Liver (tissue), 9 donors: Measurements from ENCODE around the gene MAP4K2. TPM values are rescaled to one million over a fixed set of nuclear protein-coding genes. Genes with fewer than 3 reads are reported as not detected.

Experiments
- DNase-seq: peaks from one replicate; pipeline ENCODE4 v3.0.0-alpha.2; 2017; ENCODE audit warnings: low spot score
- H3K27ac ChIP-seq, 2 donors: one replicate each; pipeline ENCODE4 v1.7.0; 2013; ENCODE audit warnings: inconsistent platforms in 2 of 2, low read length in 2 of 2, control low read depth in 1 of 2, low read depth in 1 of 2, mild to moderate bottlenecking in 1 of 2
- H3K27me3 ChIP-seq, 4 donors: one replicate each; pipeline versions ENCODE4 v1.6.1 to v1.7.0; 2013; ENCODE audit warnings: low read length in 3 of 4, inconsistent platforms in 1 of 4, mild to moderate bottlenecking in 1 of 4, moderate library complexity in 1 of 4; ENCODE audit not compliant: control insufficient read depth in 4 of 4, insufficient read depth in 4 of 4
- H3K36me3 ChIP-seq, 4 donors: one replicate each; pipeline versions ENCODE4 v1.6.1 to v1.7.0; 2013; ENCODE audit warnings: low read length in 3 of 4, mild to moderate bottlenecking in 3 of 4, low read depth in 1 of 4, moderate library complexity in 1 of 4; ENCODE audit not compliant: control insufficient read depth in 4 of 4, insufficient read depth in 3 of 4
- H3K4me1 ChIP-seq, 4 donors: one replicate each; pipeline versions ENCODE4 v1.6.1 to v1.7.0; 2013; ENCODE audit warnings: low read length in 3 of 4, mild to moderate bottlenecking in 3 of 4, moderate library complexity in 1 of 4; ENCODE audit not compliant: control insufficient read depth in 4 of 4, insufficient read depth in 4 of 4
- H3K4me3 ChIP-seq, 3 donors: one replicate each; pipeline versions ENCODE4 v1.6.1 to v1.7.0; 2013; ENCODE audit warnings: low read length in 3 of 3, control low read depth in 1 of 3, low read depth in 1 of 3, mild to moderate bottlenecking in 1 of 3
- H3K9ac ChIP-seq, 2 donors: one replicate each; pipeline ENCODE4 v1.7.0; 2013; ENCODE audit warnings: low read length in 2 of 2, mild to moderate bottlenecking in 2 of 2, moderate library complexity in 2 of 2, control low read depth in 1 of 2, low read depth in 1 of 2
- H3K9me3 ChIP-seq, 4 donors: one replicate each; pipeline versions ENCODE4 v1.6.1 to v1.7.0; 2013; ENCODE audit warnings: low read length in 3 of 4; ENCODE audit not compliant: control insufficient read depth in 4 of 4
- CTCF ChIP-seq: fragments of 150-350 bp; IDR thresholded peaks from 2 replicates; pipeline ENCODE4 v1.5.1; 2017; ENCODE audit warnings: improper control_type of control experiment, low read depth, low read length; ENCODE audit not compliant: missing input control
- FOXA1 ChIP-seq: IDR thresholded peaks from 2 replicates; pipeline ENCODE4 v1.6.1; 2016; ENCODE audit warnings: antibody characterized with exemption
- FOXA2 ChIP-seq: IDR thresholded peaks from 2 replicates; pipeline ENCODE4 v1.6.1; 2016; ENCODE audit warnings: antibody characterized with exemption
- HNF4G ChIP-seq: IDR thresholded peaks from 2 replicates; pipeline ENCODE4 v1.6.1; 2016; ENCODE audit warnings: antibody characterized with exemption
- JUND ChIP-seq, 2 donors: IDR thresholded peaks; 2 replicates each; pipeline ENCODE4 v1.6.1; 2016; ENCODE audit warnings: antibody characterized with exemption in 2 of 2
- MAX ChIP-seq: IDR thresholded peaks from 2 replicates; pipeline ENCODE4 v1.6.1; 2016; ENCODE audit warnings: antibody characterized with exemption
- NR2F2 ChIP-seq: IDR thresholded peaks from 2 replicates; pipeline ENCODE4 v1.6.1; 2016; ENCODE audit warnings: antibody characterized with exemption
- REST ChIP-seq: IDR thresholded peaks from 2 replicates; pipeline ENCODE4 v1.6.1; 2016; ENCODE audit warnings: antibody characterized with exemption, mild to moderate bottlenecking
- RXRA ChIP-seq, 2 donors: IDR thresholded peaks; 2 replicates each; pipeline ENCODE4 v1.6.1; 2017 to 2018; ENCODE audit warnings: antibody characterized with exemption in 2 of 2, mild to moderate bottlenecking in 1 of 2
- SP1 ChIP-seq: IDR thresholded peaks from 2 replicates; pipeline ENCODE4 v1.6.1; 2018; ENCODE audit warnings: antibody characterized with exemption, mild to moderate bottlenecking
- YY1 ChIP-seq: IDR thresholded peaks from 2 replicates; pipeline ENCODE4 v1.6.1; 2016; ENCODE audit warnings: antibody characterized with exemption, mild to moderate bottlenecking
- WGBS: extraction: QIAGEN DNeasy Blood & Tissue Kit; methylation state at CpG from one replicate; pipeline ENCODE4 v1.1.7; 2013; 5-methylcytosine and 5-hydroxymethylcytosine counted together
- polyA plus RNA-seq, 2 donors: library from polyadenylated mRNA; stranded (reverse) in 1 of 2; unstranded in 1 of 2; fragments of 200-250 nt in 1 of 2; fragments of >200 nt in 1 of 2; fragmentation: Nextera tagmentation in 1 of 2; extraction: Ambion mirVana in 1 of 2; gene quantifications; one replicate each; pipeline versions ENCODE4 v1.2.1 to v1.2.3, GENCODE V29; 2013 to 2015
- total RNA-seq, 2 donors: library from RNA; depleted of rRNA; stranded (reverse); fragments of >200 nt; gene quantifications; one replicate each; pipeline ENCODE4 v1.2.3, GENCODE V29; 2014
- donor health status: healthy.
- donor health status: healthy.
- donor health status: healthy.
- donor health status: healthy.
- donor health status: healthy.

Gene MAP4K2
- total and polyA plus RNA-seq, 4 donors: 2.1 to 6.9 (median 3.5) TPM

- TF ChIP-seq REST: no peak
- TF ChIP-seq RXRA (IDR thresholded peaks at IDR 0.05): no peak
- TF ChIP-seq YY1: no peak
- TF ChIP-seq HNF4G: no peak
- no peak for TF ChIP-seq SP1
- no peak for TF ChIP-seq JUND (IDR thresholded peaks at IDR 0.05)
- no peak for TF ChIP-seq CTCF
Observed at GRCh38 chr11:64751580-64751979, 51.4 kb downstream of the MAP4K2 start (continued).

DNA sequence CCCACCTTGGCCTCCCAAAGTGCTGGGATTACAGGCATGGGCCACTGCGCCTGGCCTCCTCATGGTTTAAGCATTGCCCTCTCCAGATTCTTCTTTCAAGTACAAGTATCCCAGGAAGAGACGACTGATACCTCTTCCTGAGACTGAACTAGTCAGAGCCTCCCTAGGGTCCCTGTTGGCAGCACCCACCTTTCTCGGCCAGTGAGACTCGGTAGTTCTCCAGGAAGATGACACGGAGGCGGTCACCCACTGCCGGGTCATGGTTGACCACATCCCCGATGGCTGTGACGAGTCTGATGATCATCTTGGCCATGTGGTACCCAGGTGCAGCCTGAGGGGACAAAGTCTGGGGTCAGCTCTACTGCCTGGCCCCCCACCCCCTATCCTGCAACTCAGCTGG, 51.9 kb downstream of the MAP4K2 start:
- Histone ChIP-seq H3K9ac (no peak overlapping the region), H3K9me3 (no peaks in the 10 kb centered on the region), H3K4me3 (no peak overlapping the region), H3K27me3 (no peaks in the 10 kb centered on the region), H3K4me1 (no peaks in the 10 kb centered on the region), H3K27ac (no peak overlapping the region), H3K36me3 (no peaks in the 10 kb centered on the region)
- DNase-seq: no peak
- 94% methylated on average over 9 of the region's 9 CpGs for WGBS
- TF ChIP-seq REST (no peak), HNF4G (no peak), MAX (no peak), FOXA1 (no peak), NR2F2 (no peak), YY1 (no peak), FOXA2 (no peak), RXRA (IDR thresholded peaks at IDR 0.05) (no peak), SP1 (no peak), JUND (IDR thresholded peaks at IDR 0.05) (no peak)
